Effector memory CD4-positive, alpha-beta T cell (primary cell): ENCODE data around the gene ABHD17B.

Experiments used
- DNase-seq, 3 donors: peaks; one replicate each; pipeline ENCODE4 v3.0.0-alpha.2; 2020
- H3K27ac ChIP-seq: 2 replicates; pipeline ENCODE4 v1.7.0; 2013; ENCODE audit warnings: mild to moderate bottlenecking, low read length, moderate library complexity; ENCODE audit not compliant: insufficient read depth, poor library complexity, severe bottlenecking
- H3K27me3 ChIP-seq: replicated peaks from 2 replicates; pipeline ENCODE4 v1.7.0; 2013; ENCODE audit warnings: mild to moderate bottlenecking, low read length; ENCODE audit not compliant: insufficient read depth, control insufficient read depth, poor library complexity, severe bottlenecking
- H3K36me3 ChIP-seq: 2 replicates; pipeline ENCODE4 v1.7.0; 2013; ENCODE audit warnings: mild to moderate bottlenecking, low read length, moderate library complexity; ENCODE audit not compliant: control insufficient read depth, insufficient read depth
- H3K4me1 ChIP-seq: 2 replicates; pipeline ENCODE4 v1.7.0; 2013; ENCODE audit warnings: low read length, mild to moderate bottlenecking; ENCODE audit not compliant: control insufficient read depth, insufficient read depth, poor library complexity, severe bottlenecking
- H3K4me3 ChIP-seq: 2 replicates; pipeline ENCODE4 v1.7.0; 2013; ENCODE audit warnings: low read length, low read depth, mild to moderate bottlenecking; ENCODE audit not compliant: insufficient read depth, poor library complexity, severe bottlenecking
- H3K9me3 ChIP-seq: 2 replicates; pipeline ENCODE4 v1.7.0; 2013; ENCODE audit warnings: mild to moderate bottlenecking, low read length, moderate library complexity; ENCODE audit not compliant: control insufficient read depth

The ABHD17B gene

GRCh38 chr9:71858102-71858798 is 52.7 kb downstream of the ABHD17B start:
- H3K27me3 ChIP-seq = no peaks in the 10 kb centered on the region
- no peak overlapping the region for H3K27ac ChIP-seq
- no peak for DNase-seq
- H3K4me1 ChIP-seq = no peaks in the 10 kb centered on the region
- H3K4me3 ChIP-seq = no peak overlapping the region
- no peaks in the 10 kb centered on the region for H3K9me3 ChIP-seq
- no peaks in the 10 kb centered on the region for H3K36me3 ChIP-seq

GRCh38 chr9:71857159-71857558 is 53.8 kb downstream of the ABHD17B start:
- Histone ChIP-seq H3K27me3 (no peaks in the 10 kb centered on the region), H3K9me3 (no peaks in the 10 kb centered on the region), H3K4me3 (no peak overlapping the region), H3K36me3 (no peaks in the 10 kb centered on the region), H3K27ac (no peak overlapping the region), H3K4me1 (no peaks in the 10 kb centered on the region)
- DNase-seq = no peak

- H3K27me3 ChIP-seq = no peaks in the 10 kb centered on the region
- DNase-seq = no peak
- H3K4me3 ChIP-seq = no peak overlapping the region
- H3K4me1 ChIP-seq = no peaks in the 10 kb centered on the region
- no peaks in the 10 kb centered on the region for H3K9me3 ChIP-seq
- H3K36me3 ChIP-seq = no peaks in the 10 kb centered on the region
- no peak overlapping the region for H3K27ac ChIP-seq
Measured at GRCh38 chr9:71854811-71855210, 56.2 kb downstream of the ABHD17B start.

GRCh38 chr9:71853084-71853483 is 57.9 kb downstream of the ABHD17B start:
- Histone ChIP-seq H3K36me3 (no peaks in the 10 kb centered on the region), H3K27ac (no peak overlapping the region), H3K4me3 (no peak overlapping the region), H3K4me1 (no peaks in the 10 kb centered on the region), H3K9me3 (no peaks in the 10 kb centered on the region), H3K27me3 (no peaks in the 10 kb centered on the region)
- no peak for DNase-seq

GRCh38 chr9:71850996-71851395 is 60.0 kb downstream of the ABHD17B start:
- H3K27ac ChIP-seq = no peak overlapping the region
- no peaks in the 10 kb centered on the region for H3K36me3 ChIP-seq
- no peaks in the 10 kb centered on the region for H3K27me3 ChIP-seq
- H3K4me1 ChIP-seq = no peaks in the 10 kb centered on the region
- no peak overlapping the region for H3K4me3 ChIP-seq
- no peak for DNase-seq
- H3K9me3 ChIP-seq = no peaks in the 10 kb centered on the region

GRCh38 chr9:71847892-71848291 is 63.1 kb downstream of the ABHD17B start:
- no peaks in the 10 kb centered on the region for H3K4me1 ChIP-seq
- H3K4me3 ChIP-seq = no peak overlapping the region
- no peak for DNase-seq
- no peaks in the 10 kb centered on the region for H3K9me3 ChIP-seq
- H3K27ac ChIP-seq = no peak overlapping the region
- no peaks in the 10 kb centered on the region for H3K36me3 ChIP-seq
- no peaks in the 10 kb centered on the region for H3K27me3 ChIP-seq

- Histone ChIP-seq H3K9me3 (no peaks in the 10 kb centered on the region), H3K36me3 (no peaks in the 10 kb centered on the region), H3K27me3 (no peaks in the 10 kb centered on the region), H3K4me3 (no peak overlapping the region), H3K4me1 (no peaks in the 10 kb centered on the region), H3K27ac (no peak overlapping the region)
- no peak for DNase-seq
Measured at GRCh38 chr9:71844808-71845207, 66.2 kb downstream of the ABHD17B start.

- Histone ChIP-seq H3K4me1 (no peaks in the 10 kb centered on the region), H3K27me3 (no peaks in the 10 kb centered on the region), H3K9me3 (no peaks in the 10 kb centered on the region), H3K36me3 (no peaks in the 10 kb centered on the region), H3K4me3 (no peak overlapping the region), H3K27ac (no peak overlapping the region)
- no peak for DNase-seq
Measured at GRCh38 chr9:71839668-71840067, 71.3 kb downstream of the ABHD17B start.

- H3K27me3 ChIP-seq = no peaks in the 10 kb centered on the region
- H3K4me1 ChIP-seq = no peaks in the 10 kb centered on the region
- DNase-seq = no peak
- H3K9me3 ChIP-seq = no peaks in the 10 kb centered on the region
- H3K4me3 ChIP-seq = no peak overlapping the region
- no peaks in the 10 kb centered on the region for H3K36me3 ChIP-seq
- H3K27ac ChIP-seq = no peak overlapping the region
Measured at GRCh38 chr9:71835596-71835995, 75.4 kb downstream of the ABHD17B start.

- no peak overlapping the region for H3K4me3 ChIP-seq
- no peaks in the 10 kb centered on the region for H3K4me1 ChIP-seq
- no peaks in the 10 kb centered on the region for H3K9me3 ChIP-seq
- H3K27ac ChIP-seq = no peak overlapping the region
- no peaks in the 10 kb centered on the region for H3K27me3 ChIP-seq
- no peak for DNase-seq
- no peaks in the 10 kb centered on the region for H3K36me3 ChIP-seq
Measured at GRCh38 chr9:71830929-71831328, 80.1 kb downstream of the ABHD17B start.
